ENCODE measurements around the gene RPA3.
"Not testable (repeated sequence)": the region's sequence is repeated elsewhere in the genome, so short reads cannot be mapped to it uniquely, and the experiment has no call there.

The RPA3 gene

DNA sequence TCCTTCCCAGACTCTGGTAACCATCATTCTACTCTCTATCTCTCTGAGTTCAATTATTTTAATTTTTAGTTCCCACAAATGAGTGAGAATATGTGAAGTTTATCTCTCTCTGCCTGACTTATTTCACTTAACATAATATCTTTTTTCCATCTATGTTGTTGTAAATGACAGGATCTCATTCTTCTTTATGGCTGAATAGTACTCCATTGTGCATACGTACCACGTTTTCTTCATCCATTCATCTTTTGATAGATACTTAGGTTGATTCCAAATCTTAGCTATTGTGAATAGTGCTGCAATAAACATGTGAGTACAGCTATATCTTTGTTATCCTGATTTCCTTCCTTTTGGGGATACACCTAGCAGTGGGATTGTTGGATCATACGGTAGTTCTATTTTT, 23.9 kb downstream of the RPA3 start:
- DNase-seq (ENCODE audit: low read depth in 2 of 2), result no peak

DNA sequence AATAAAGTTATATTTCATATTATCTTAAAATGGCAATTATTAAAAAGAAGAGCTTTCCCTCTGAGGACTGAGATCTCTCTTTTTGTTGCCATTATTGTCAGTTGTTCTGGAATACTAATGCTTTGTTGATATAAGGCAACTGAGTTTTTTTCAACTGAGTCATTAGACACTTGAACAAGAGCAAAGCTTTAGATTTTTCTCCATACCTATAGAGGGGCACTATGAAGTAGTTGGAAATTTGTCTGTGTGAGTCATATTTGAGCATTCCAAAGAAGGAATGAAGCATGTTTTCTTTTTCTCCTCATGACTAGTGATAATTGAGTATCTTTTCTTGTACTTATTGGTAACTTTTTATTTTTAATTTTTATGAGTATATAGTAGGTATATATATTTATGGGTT, 24.5 kb downstream of the RPA3 start:
- DNase-seq (ENCODE audit: low read depth in 2 of 2), result no peak

DNA sequence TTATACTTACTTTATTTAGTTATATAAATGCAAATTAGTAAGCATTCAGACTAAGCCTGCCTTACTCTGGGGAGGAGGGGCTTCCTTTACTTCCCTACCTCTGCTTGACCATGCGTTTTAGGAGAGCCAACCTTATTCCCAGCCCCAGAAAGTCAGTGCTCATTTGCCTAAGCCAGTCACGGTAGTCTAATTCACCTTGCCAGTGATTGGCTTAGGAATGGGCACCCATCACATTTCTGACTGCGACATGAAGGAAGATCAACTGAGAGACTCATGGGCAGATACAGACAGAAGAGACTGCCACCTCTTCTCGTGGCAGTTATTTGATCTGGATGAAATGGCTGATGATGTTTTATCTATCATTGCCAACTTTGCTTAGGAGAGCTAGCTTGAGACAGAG, 29.5 kb downstream of the RPA3 start:
- no peak for DNase-seq (ENCODE audit: low read depth in 2 of 2)

DNA sequence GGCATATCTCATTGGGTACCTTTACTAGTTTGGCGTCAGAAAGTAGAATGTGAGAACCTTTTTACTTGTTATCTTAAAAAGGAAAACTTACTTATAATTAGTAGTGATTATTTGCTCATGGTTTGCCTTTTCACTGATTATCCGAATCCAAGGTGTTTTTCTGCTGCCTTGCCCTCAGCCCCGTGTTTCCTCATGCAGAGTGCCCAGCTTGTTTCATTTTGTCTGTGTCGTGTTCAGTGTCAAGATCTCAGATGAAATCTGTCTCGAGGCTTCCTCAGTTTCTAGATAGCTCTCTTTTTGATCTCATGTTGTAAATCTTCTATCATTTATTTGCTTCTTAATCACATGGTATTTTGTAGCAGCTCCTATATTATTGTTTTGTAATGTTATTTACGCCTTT, 30.1 kb downstream of the RPA3 start:
- DNase-seq (ENCODE audit: low read depth in 2 of 2), result no peak

DNA sequence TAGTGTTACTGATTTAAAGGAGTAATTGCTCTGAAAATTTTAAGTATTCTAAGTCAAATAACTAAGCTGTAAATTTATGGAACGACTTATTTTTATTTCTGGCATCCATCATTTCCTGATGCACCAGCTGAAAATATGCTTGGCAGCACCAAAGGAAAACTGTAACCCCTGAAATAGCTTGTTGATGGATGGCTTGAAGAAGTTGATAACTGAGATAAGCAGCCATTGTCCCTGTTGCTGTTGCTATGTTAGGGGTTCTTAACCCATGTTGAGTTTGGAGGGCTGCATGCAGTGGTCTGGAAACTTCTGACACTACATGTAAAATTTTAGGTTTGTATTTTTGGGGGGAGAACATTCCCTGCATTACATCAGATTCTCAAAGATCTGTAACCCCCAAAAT, 30.6 kb downstream of the RPA3 start:
- DNase-seq (ENCODE audit: low read depth in 2 of 2), result no peak

DNA sequence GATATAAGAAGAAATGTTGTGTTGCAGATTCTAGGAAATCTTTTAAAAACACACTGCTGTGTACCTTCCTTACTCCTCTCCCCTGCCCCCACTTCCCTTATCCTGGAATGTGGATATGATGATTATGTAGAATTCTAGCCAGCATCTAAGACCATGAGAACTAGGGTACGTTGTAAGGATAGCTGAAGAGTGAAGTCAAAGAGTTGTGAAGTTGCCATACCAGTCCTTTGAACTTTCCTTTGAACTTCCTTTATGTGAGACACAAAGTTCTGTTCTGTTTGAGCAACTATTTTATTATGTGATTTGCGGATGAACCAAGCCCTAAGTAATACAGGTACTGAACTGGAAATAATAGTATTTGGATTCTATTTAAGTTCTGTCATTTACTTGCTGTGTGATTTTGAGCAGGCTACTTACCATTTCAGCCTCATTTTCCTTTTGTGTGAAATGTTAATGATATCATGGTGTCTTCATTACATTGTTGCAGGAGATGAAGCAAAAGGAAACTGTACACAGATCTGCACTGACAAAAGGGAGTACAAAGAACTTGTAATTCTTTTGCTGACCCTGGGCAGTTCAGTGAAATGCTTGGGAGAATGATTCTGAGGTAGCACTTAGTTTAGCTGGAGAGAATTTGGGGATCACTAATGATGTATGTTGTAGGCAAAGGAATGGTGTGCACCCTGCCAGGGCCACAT, 31.4 kb downstream of the RPA3 start:
- DNase-seq (ENCODE audit: low read depth in 2 of 2), result no peak

DNA sequence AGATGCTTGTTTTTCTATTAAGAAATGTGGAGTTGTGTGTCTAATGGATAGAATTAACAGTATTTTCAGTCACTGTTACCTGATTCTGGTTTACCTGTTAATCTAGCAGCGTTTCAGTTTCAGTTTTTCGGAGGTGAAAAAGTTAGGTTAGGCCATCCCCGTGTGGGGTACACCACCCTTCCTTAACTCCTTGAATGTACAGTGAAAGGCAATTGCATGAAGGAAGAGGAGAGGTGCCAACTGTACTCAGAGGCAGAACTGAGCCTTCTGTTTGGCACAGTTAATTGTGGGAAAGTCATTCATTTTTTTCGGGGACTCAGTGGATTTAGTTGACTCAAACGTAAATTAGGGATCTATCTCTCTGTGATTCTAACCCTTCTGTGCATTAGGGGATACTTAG, 35.5 kb downstream of the RPA3 start:
- DNase-seq (ENCODE audit: low read depth in 2 of 2), result no peak

DNA sequence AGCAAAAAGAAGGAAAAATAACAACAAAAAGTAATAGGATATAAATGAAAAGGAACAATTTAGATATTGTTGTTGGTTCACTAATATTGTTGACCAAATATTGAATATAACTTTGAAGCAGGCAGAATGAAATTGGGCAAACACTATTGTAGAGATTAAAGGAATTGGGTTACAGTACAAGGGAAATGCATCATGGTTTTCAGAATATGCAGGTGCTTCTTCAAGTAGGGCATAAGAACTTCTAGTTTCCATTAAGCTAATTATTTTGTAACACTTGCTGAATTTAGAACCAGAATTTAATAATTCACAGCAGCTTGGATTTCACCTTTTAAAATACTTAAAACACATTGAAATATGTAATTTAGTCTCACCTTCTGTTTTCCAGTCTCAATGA, 36.5 kb downstream of the RPA3 start:
- no peak for DNase-seq (ENCODE audit: low read depth in 2 of 2)

DNA sequence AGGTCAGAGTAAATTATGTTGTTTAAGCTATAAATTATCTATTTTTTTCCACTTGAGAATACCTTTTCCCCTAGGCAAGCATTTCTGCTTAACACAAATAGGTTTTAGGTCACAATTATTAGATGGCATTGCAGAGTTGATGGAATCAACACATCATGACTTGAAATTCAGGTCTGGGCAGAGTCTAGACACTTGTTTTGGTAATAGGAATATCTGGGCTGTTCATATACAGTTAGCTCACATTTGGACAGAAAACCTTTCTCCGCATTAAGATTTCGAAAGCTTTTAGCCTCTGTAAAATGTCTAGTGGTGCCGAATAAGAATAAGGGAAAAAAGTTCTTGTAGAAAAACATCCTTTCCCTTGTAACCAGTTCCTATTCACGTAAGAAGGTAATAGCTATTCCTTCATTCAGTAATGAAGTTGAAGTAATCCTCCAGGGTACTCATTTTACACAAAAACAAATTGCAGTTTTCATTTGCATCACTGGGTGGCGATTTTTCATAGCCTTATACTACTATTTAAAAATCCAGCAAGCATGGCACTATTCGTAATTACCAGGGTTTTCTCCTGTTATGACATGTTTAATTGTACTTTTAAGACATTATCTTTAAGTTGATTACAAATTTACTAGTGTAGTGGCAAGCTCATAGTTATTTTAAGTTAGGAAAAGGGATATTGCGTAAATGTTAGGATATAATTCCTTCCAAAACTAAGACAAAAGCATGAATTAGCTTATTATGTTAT, 37.0 kb downstream of the RPA3 start:
- no peak for DNase-seq (ENCODE audit: low read depth in 2 of 2)

DNA sequence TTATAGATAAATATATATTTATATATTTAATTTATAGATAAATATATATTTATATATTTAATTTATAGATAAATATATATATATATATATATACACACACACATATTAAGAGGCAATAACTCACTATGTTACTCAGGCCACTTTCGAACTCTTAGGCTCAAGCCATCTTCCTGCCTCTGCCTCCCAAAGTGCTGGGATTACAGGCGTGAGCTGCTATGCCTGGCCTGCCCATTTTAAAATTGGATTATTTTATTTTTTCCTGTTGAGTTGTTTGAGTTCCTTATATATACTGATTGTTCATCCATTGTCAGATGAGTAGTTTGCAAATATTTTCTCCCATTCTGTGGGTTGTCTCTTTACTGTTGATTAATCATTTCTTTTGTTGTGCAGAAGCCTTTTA, 38.8 kb downstream of the RPA3 start:
- not testable (repeated sequence) for DNase-seq (ENCODE audit: low read depth in 2 of 2)

DNA sequence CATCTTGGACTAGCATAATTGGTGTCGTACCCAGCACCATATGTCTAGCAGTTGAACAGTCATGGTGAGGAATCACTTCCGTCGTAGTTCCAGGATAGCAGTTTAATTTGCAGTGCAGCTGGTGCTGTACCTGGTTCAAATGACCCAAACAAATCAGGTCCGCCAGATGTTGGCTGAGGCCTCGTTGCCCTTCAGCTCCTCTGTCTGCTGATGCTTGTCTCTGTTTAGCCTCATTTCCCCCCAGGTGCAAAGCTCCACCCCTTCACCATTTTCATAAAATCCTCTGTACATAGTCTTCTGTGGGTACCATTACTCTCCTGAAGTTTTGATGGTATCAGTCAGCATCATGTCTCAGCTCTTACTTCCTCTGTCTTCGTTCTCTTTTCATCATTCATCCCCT, 42.7 kb downstream of the RPA3 start:
- no peak for DNase-seq (ENCODE audit: low read depth in 2 of 2)

DNA sequence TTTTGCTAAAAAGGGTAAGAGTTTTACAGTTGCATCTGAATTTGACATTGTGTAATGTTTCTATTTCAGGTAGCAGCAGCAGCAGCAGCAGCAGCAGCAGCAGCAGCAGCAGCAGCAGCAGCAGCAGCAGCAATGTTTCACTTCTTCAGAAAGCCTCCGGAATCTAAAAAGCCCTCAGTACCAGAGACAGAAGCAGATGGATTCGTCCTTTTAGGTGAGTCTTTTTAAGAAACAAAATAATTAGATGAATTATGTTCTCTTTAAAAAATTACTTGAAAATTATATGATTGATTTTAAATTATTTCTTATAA, 45.2 kb downstream of the RPA3 start:
- DNase-seq (ENCODE audit: low read depth in 2 of 2), result no peak

DNA sequence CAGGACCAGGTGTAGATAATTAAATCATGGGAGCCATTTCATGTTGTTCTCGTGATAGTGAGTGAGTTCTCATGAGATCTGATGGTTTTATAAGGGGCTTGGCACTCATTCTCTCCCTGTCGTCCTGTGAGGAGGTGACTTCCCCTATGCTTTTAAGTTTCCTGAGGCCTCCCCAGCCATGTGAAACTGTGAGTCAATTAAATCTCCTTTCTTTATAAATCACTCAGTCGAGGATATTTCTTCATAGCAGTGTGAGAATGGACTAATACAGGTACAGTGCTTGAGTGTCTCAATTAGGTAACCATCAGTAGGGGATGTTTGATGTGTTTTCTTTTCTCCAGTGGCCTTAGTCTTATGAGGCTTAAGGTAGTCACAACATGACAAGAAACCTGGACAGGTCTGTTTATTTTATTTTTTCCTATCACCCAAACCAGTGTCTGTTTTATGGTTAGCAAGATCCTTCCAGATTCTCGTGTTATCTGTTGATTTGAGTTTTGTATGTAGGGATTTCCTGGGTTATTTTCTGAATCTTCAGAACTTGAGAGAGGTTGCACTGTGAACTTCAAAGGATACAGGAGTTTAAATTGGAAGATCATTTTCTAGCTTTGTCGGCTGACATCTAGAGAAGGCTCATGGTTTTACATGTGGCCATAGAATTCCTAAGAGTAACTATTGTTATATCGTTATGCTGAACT, 45.7 kb downstream of the RPA3 start:
- DNase-seq (ENCODE audit: low read depth in 2 of 2), result no peak

DNA sequence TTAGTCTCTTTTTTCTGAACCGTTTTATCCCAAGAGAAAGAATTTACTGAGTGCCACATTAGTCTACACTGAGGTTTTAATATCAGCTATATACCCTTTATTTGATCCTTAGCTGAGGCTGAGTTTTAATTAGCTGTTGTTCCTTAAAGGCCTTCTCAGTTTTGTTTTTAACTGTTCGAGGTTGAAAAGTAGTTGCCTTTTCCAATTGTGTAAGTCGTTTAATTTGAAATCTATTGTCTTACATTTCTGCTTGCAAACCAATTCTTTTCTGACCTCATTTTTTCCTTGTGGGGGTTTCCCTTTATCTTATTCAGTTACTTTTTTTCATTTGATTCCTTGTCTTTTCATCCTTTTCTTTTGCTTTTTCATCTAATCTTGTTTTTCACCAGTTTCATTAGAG, 47.0 kb downstream of the RPA3 start:
- no peak for DNase-seq (ENCODE audit: low read depth in 2 of 2)

DNA sequence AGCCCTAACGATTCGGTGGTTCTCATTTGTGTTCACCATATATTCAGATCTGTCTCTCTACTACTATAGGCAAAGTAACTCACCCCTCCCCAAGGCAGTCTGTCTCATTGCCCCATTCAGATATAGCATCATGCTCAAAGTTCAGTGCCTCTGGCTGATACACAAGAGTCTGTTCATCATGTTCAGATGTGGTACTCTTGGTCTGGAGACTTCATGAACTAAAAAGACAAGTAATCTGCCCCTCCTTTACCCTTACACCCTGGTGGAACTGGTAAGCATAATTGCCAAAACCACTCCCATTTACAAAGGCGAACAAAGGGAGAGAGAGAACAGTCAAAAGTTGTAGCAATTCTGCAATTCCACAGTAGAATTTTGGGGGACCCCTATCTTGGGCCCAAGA, 47.9 kb downstream of the RPA3 start:
- no peak for DNase-seq (ENCODE audit: low read depth in 2 of 2)

DNA sequence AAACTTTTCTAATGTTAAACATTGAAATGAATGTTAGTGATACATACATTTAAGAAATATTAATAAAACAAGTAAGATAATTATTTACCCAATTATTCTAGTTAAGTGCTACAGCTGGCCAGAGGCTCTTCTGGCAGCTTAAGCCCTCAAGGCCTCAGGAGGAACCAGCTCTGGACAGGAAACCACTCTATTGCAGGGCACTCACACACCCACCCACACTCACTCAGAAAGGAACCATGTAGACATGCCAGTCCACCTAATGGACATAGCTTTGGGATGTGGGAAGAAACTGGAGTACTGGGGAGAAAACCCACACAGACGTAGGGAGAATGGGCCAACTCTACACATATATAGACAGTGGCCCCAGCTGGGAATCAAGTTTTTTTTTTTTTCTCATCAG, 49.7 kb downstream of the RPA3 start:
- no peak for DNase-seq (ENCODE audit: low read depth in 2 of 2)

DNA sequence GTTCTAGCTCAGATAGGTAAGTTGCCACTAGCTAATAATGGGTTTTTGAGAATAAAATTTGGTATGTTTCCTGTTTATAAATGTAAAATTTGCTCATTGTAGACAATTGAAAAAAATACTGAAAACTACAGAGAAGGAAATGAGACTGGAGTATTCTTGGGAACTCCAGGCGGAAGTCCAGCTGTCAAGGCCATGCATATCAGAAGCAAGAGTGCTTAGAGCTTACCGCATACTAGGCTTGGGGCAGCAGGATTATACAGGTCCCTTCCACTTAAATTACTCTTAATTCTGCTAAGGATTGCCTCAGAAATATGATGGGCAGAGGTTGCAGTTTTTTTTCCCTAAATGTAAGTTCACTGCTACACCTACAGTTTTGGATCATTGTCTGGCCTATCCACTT, 51.2 kb downstream of the RPA3 start:
- no peak for DNase-seq (ENCODE audit: low read depth in 2 of 2)

DNA sequence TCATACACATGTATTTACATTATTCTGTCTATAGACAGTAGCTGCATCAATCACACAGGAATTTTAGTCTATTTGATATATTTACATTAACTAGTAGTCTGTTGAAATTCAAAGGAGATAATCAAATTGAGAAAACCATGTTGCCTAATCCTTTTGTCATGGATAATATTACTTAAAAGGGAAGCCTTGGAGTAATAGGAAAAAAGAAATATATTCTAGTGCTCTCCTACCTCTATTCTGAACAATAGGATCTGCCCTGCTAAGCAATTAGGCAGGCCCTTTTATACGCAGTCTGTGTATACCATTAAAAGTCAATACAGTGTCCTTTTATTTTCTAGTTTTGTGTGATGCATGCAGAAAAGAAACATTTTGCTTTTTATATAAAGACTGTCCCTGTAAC, 53.4 kb downstream of the RPA3 start:
- no peak for DNase-seq (ENCODE audit: low read depth in 2 of 2)

DNA sequence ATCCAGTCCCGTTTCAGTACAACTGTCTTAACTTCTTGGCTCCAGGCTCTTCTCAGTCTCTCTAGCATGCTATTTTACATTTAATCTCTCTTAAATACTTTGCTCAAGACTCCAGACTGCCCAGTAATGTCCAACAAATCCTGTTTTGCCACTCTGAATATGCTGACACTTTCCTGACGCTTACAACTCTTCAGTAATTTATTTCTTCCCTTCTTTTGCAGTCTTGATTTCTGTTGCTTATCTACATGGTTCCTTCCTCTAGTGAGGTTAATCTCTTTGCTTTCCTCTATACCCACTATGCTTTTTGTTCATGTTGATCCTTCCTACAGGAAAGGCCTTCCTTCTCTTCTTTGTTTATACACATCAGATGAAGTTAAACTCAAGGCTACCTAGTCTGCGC, 54.1 kb downstream of the RPA3 start:
- no peak for DNase-seq (ENCODE audit: low read depth in 2 of 2)

DNA sequence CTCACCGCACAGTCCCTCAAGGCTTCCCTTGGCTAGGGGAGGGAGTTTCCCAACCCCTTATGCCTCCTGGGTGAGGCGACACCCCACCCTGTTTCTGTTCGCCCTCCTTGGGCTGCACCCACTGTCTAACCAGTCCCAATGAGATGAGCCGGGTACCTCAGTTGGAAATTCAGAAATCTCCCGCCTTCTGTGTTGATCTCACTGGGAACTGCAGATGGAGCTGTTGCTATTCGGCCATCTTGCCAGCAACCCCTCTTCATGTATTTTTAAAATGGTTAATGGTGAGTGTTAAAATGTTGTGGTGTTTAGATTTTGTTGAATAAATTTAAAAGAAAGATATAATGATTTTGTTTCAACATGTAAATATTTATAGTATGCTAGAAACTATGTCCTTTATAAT, 55.9 kb downstream of the RPA3 start:
- DNase-seq (ENCODE audit: low read depth in 2 of 2), result no peak

DNA sequence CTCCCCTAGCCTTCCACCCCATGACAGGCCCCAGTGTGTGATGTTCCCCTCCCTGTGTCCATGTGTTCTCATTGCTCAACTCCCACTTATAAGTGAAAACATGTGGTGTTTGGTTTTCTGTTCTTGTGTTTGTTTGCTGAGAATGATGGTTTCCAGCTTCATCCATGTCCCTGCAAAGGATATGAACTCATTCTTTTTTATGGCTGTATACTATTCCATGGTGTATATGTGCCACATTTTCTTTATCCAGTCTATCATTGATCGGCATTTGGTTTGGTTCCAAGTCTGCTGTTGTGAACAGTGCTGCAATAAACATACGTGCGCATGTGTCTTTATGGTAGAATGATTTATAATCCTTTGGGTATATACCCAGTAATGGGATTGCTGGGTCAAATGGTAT, 61.9 kb downstream of the RPA3 start:
- not testable (repeated sequence) for DNase-seq (ENCODE audit: low read depth in 2 of 2)

DNA sequence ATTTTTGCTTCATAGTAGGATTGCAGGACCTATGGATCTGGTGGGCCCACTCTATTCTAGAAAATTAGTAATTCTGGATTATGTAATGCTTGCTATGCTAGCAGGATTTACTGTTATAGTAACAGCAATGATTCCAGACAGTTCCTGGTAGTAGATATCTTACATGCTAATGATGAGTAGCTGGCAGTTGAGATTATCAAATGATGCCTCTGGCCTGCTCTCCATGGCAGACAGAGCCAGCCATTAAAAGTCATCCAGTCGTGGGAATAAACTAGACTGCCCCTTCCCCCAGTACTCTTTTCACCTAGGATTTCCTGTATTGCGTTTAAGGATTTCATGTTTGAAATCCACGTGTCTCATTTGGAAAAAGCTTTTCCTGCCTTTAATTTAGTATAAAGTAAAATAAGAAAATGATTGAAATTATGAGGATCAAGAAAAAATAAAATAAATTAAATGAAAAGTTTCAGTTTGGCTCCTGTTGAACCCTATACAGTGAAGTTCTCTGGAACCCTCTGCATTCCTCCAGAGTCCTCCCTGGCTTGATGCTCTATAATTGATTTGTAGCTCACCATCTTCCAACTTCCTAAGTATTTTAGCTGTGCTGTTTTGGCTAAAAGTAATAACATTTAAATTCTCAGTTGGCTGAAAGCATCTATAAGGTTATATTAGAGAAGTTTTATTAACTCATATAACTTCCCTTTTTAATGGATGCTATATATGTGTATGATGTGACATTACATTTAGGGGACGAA, 63.3 kb downstream of the RPA3 start:
- DNase-seq (ENCODE audit: low read depth in 2 of 2), result no peak
